HUDEP-2 (cell line): ENCODE data around the gene SPAG6.
"Not testable (repeated sequence)": the region's sequence is repeated elsewhere in the genome, so short reads cannot be mapped to it uniquely, and the experiment has no call there.

Experiments
- DNase-seq, 76 experiments: peaks; one replicate each; lab custom pipeline; 2025; ENCODE audit not compliant: unreplicated experiment in 76 of 76; lab: John Stamatoyannopoulos, UW

The SPAG6 gene

DNA sequence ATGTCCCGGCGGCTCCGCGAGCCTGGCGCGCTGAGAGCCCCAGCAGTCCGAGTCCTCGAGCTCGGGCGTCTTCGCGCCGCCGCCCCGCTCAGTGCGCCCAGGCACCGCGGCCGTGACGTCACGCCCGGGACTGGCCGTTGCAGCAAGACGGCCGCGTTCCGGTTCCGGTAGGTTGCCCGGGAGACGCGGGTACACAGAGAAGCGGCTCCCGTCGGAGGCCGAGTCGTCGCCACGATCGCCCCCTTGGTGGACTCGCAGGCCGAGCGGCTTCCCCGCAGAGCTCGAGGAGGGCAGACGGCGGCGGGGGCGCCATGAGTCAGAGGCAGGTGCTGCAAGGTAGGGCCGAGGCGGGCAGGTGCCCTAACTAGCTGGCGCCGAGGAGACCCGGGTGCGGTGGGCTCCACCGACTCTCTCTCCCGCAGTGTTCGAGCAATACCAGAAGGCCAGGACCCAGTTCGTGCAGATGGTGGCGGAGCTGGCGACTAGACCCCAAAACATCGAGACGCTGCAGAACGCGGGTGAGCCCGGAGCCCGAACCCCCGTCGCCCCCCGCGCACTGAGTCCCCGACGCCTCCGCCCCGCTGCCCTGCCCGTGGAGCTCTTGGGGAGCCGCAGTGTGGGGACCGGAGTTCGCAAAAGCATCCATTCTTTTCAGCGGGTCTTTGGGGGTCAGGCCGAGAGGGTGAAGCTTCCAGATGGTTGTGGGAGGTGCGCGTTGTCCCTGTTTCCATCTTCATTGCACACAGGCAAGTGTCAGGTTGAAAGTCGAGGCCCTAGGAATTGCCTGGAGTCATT is at the start of gene SPAG6:
SPAG6 (plus strand) TSS at position 196 of the 795 bp plus-strand sequence; CDS start at position 312, 116 bp downstream.
- DNase-seq: peak in 28 of 76 experiments; percentile 3 to 59 (median 31)

GRCh38 chr10:22301193-22301592 is 44.1 kb upstream of the SPAG6 start:
- no peak for DNase-seq

DNA sequence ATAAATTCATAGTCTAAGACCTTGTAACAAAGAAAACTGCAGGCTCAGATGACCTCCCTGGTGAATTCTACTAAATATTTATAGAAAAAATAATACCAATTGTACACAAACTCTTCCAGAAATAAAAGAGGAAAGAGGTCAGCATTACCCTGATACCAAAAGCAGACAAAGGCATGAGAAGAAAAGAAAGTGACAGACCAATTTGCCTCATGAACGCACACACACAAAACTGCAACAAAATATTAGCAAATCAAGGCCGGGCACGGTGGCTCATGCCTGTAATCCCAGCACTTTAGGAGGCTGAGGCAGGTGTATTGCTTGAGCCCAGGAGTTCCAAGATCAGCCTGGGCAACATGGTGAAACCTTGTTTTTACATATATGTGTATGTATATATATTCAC is 41.8 kb upstream of the SPAG6 start:
- DNase-seq: no peak

DNA sequence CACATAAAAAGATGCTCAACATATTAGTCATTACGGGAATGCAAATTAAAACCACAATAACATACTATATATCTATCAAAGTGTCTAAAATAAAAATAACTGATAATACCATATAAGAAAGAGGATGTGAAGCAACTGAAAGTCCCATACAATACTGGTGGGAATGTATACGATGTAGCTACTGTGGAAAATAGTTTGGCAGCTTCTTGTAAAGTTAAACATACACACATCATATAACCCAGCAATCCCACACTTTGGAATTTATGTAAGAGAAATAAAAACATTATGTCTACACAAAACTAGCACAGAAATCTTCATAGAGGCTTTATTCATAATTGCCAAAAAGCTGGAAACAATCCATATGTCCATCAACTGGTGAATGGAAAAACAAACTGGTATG is 39.6 kb upstream of the SPAG6 start:
- no peak for DNase-seq

DNA sequence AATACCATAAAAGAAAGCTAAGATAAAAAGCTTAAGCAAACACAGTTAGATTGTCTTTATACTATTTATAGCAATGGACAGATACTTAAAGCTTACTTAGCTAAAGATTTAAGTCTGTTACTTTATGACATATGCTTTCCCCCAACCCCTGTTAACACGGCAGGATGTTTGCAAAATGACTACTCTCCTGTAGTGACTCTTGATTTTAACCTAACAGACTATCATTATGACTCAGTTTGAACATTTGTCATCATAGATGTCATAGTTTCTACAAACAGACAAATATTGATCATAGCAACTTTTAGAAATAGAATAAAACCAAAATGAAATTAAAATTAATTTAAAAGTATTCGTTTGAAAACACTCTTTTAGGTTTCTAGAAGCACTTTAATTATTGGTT is 36.9 kb upstream of the SPAG6 start:
- no peak for DNase-seq

DNA sequence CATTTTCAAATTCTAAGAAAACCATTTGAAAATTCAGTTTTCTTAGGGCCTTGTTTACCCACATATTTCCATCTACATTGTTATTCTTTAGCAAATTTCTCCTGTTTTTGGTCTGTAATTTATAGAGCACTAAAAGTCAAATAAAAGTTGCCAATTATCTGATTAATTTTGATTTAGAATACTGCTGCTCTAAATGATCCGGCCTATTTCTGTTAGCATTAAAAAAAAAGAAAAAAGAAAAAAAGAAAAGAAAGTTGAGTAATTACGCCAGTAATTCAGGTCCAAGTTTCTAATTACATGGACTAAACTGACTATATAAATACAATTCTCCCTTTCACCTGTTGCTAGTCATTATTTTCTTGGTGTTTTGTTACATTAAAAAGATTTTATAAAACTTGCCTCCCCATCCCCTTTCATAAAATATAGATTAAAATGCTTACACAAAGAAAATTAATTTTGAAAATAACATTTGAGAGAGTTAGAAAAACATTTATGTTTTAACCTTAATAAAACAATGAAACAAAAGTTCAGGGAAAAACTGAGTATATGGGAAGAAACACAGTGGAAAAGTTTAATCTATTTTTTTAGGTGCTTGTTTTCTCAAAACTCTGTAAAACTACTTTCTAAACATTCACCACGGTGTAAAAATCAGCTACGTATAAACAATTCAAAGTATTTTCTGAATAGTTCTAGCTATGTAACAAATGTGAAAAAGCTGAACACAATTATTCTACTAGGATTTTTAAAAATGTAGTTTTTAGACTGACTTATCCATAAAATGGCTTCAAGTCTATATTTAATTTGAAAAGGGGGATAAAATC is 35.9 kb upstream of the SPAG6 start:
- DNase-seq: no peak

DNA sequence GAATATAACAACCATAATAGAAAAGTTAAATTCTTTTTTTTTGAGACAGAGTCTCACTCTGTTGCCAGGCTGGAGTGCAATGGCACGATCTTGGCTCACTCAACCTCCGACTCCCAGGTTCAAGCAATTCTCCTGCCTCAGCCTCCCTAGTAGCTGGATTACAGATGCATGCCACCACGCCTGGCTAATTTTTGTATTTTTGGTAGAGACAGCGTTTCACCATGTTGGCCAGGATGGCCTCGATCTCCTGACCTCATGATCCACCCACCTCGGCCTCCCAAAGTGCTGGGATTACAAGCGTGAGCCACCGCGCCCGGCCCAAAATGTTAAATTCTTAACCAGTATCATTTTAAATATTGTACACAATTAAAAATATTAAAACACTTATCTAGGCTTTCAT is 35.3 kb upstream of the SPAG6 start:
- not testable (repeated sequence) for DNase-seq

- no peak for DNase-seq
Measured at GRCh38 chr10:22310928-22311327, 34.4 kb upstream of the SPAG6 start.

DNA sequence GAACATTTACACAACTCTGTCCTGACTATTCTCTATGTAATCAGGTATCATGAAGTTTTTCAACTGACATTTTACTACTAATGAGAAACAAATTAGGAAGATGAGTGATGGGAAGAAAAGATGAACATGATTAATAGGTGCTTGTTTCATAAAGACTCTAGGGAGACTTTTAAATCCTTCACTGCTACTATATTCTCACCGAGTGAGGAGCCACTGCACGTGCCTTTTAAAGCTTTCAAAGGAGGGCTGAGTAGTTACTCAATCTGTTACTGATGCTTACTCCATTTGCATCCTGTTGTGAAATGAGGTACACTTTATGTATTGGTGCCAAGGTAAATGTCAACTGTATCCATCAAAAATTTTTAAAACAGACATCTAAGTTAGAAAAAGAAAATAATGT is 30.4 kb upstream of the SPAG6 start:
- DNase-seq: no peak

DNA sequence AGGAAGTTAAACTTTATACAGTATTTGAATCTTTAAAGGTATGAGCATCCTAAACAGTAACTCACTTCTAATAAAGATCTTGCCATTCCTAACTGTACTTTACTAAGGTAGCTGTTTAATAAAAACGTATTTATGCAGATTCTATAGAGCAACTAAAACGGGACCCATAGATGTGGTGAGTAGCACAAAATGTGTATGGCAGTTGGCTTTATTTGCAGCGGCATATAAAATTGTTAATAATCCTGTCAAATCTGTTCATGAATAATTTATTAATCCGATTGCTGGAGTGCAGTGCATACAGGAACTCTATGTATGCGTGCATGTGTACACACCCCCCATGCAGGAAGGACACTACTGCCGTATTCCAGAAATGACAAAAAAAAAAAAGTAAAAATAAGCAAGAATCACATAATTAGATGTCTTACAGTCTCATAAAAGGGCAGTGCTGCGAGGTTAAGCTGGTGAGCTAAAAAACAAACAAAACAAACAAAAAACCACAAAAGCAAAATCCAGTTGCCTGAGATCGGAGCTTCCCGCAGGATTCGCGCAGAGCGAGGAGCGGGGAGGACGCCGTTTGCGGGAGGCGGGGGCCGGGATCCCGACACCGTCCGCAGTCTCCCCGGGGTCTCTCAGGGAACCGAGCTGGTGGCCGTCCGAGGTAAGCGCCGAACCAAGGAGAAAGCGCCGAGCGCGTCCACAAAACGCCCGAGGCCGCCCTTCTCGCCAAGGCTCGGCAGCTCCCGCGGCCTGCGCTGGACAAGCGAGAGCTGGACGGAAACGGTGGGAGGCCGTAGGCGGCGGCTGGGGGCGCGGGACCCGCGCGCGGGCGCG is 29.6 kb upstream of the SPAG6 start:
- peak in 9 of 76 experiments; percentile 18 to 56 (median 40) for DNase-seq

DNA sequence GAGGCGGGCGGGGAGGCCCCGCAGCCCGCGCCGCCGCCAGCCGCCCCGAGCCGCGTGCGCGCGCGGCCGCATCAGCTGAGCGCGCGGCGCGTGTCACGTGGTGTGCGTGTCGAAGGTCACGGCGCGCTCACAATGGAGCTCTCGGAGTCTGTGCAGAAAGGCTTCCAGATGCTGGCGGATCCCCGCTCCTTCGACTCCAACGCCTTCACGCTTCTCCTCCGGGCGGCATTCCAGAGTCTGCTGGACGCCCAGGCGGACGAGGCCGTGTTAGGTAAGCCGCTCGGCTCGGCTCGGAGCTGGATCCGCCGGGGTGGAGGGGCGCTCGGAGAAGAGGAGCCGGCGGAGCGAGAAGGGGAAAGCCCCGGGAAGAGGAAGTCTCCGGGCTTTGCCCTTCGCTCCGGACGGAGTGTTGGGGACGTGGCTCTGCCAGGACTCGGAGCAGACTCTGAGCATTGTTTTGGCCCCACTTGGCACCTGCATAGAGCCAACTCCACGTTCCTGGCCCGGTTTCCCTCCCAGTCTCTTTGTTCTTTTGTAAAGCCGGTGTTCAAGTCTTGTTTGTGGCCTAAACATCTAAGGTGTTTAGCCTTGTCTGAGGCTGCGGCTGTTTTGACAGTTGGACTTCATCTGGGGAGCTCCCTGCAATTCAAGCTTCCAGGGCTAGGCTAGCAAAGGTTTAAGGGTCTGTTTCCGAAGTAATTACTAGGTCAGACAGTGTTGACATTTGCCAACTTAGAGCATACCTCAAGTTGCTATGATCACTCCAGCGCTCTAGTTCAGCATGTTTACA is 28.8 kb upstream of the SPAG6 start, which contains the start of gene COMMD3:
COMMD3 (plus strand) TSS at position 103 of the 790 bp plus-strand sequence; CDS start at position 133, 30 bp downstream.
- DNase-seq: peak in 72 of 76 experiments; percentile 6 to 88 (median 65)

DNA sequence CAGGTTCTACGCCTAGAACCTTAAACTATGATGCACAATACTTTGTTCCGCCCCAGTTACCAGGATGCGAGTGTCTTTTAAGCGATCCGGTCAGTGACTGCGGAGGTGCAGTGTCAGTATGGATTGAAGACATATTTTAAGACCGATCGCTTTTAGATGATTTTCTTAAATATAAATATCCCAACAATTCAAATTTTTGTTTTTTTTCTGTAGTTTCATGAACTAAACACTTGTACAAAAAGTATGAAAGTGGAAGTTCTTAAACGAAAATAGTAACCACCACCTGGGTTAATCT is 28.3 kb upstream of the SPAG6 start:
- peak in 15 of 76 experiments; percentile 21 to 71 (median 49) for DNase-seq

GRCh38 chr10:22317771-22318565 is 27.3 kb upstream of the SPAG6 start:
- peak in 2 of 76 experiments; percentile 9 to 20 for DNase-seq

- DNase-seq: no peak
Measured at GRCh38 chr10:22318772-22319171, 26.5 kb upstream of the SPAG6 start.

- no peak for DNase-seq
Measured at GRCh38 chr10:22319547-22319979, 25.7 kb upstream of the SPAG6 start.

- DNase-seq: peak in 12 of 76 experiments; percentile 1 to 46 (median 20)
Measured at GRCh38 chr10:22319980-22320558, 25.2 kb upstream of the SPAG6 start.

GRCh38 chr10:22320591-22321155 is 24.6 kb upstream of the SPAG6 start, which contains the start of gene BMI1:
Gene BMI1, plus strand, starts transcription at chr10:22321099. Its CDS starts 5,351 bp downstream, at chr10:22326450.
- DNase-seq: peak in 71 of 76 experiments; percentile 8 to 81 (median 66)
